Upper lobe of left lung (tissue), 4 donors: Measurements from ENCODE around the gene CNOT6L.

Experiments
- CTCF ChIP-seq, 6 experiments: fragments of 450-650 bp in 4 of 6; fragments of 200-600 bp in 2 of 6; sonication (generic) in 2 of 6; IDR thresholded peaks; one replicate each; pipeline ENCODE4 v1.5.1; 2016 to 2019; ENCODE audit warnings: antibody characterized with exemption in 6 of 6
- EP300 ChIP-seq, 4 donors: sonication (generic); formaldehyde crosslinking; IDR thresholded peaks; one replicate each; pipeline ENCODE4 v1.5.1; 2017; ENCODE audit warnings: antibody characterized with exemption in 4 of 4, control low read depth in 2 of 4
- POLR2A ChIP-seq, 4 donors: fragments of 450-650 bp; IDR thresholded peaks; one replicate each; pipeline ENCODE4 v1.5.1; 2016 to 2017; ENCODE audit warnings: antibody characterized with exemption in 4 of 4, mild to moderate bottlenecking in 2 of 4

- TF ChIP-seq POLR2A (IDR thresholded peaks at IDR 0.05) (no peak), CTCF (IDR thresholded peaks at IDR 0.05) (no peak), EP300 (IDR thresholded peaks at IDR 0.05) (no peak)
Measured at GRCh38 chr4:77706717-77707116, 112.5 kb downstream of the CNOT6L start.
